ENCODE measurements around the gene ADAM15.

ADAM15 gene

GRCh38 chr1:155007251-155007828 lies 43.8 kb upstream of the ADAM15 start:
- no peak overlapping the region for H3K4me2 ChIP-seq (ENCODE audit: low read length)
- H3K4me1 ChIP-seq (ENCODE audit: insufficient read depth, low read length, severe bottlenecking) = peaks cover 32% of the 10 kb centered on the region
- no peak overlapping the region for H3K9ac ChIP-seq (ENCODE audit: low read length)

GRCh38 chr1:155008015-155008941 lies 42.8 kb upstream of the ADAM15 start:
- peaks cover 32% of the 10 kb centered on the region for H3K4me1 ChIP-seq (ENCODE audit: insufficient read depth, low read length, severe bottlenecking)
- H3K27me3 ChIP-seq (ENCODE audit: insufficient read depth, low read length) = no peaks in the 10 kb centered on the region
- H3K79me2 ChIP-seq (ENCODE audit: insufficient read depth, low read length) = no peaks in the 10 kb centered on the region
- H3K4me3 ChIP-seq (ENCODE audit: low read depth, low read length, poor library complexity, severe bottlenecking) = no peak overlapping the region
- no peaks in the 10 kb centered on the region for H3K9me2 ChIP-seq (ENCODE audit: low read depth, low read length)
- H3K27ac ChIP-seq (ENCODE audit: low read depth, low read length, poor library complexity, severe bottlenecking) = no peak overlapping the region
- no peak overlapping the region for H3K4me2 ChIP-seq (ENCODE audit: low read length)
- no peaks in the 10 kb centered on the region for H4K20me1 ChIP-seq (ENCODE audit: insufficient read depth, low read length)
- H3K36me3 ChIP-seq (ENCODE audit: insufficient read depth, low read length) = no peaks in the 10 kb centered on the region
- no peaks in the 10 kb centered on the region for H3K9me3 ChIP-seq (ENCODE audit: low read length)
- H3F3A ChIP-seq (ENCODE audit: insufficient read depth, low read length) = peaks cover 4% of the 10 kb centered on the region; the same call in 1 of the 2 replicates
- H2AFZ ChIP-seq (ENCODE audit: low read length) = no peak overlapping the region
- TF ChIP-seq EZH2 (IDR thresholded peaks at IDR 0.05; ENCODE audit: borderline replicate concordance, low read length) (no peak), CTCF (IDR thresholded peaks at IDR 0.05; ENCODE audit: low read length) (no peak)
- H3K9ac ChIP-seq (ENCODE audit: low read length) = no peak overlapping the region

More at GRCh38 chr1:155007251-155007828, 43.8 kb upstream of the ADAM15 start:
- peaks cover 4% of the 10 kb centered on the region; the same call in 1 of the 2 replicates for H3F3A ChIP-seq (ENCODE audit: insufficient read depth, low read length)
- H3K4me3 ChIP-seq (ENCODE audit: low read depth, low read length, poor library complexity, severe bottlenecking) = no peak overlapping the region
- H3K9me3 ChIP-seq (ENCODE audit: low read length) = no peaks in the 10 kb centered on the region
- no peak overlapping the region for H3K27ac ChIP-seq (ENCODE audit: low read depth, low read length, poor library complexity, severe bottlenecking)
- no peak overlapping the region for H2AFZ ChIP-seq (ENCODE audit: low read length)
- no peaks in the 10 kb centered on the region for H3K36me3 ChIP-seq (ENCODE audit: insufficient read depth, low read length)
- no peaks in the 10 kb centered on the region for H4K20me1 ChIP-seq (ENCODE audit: insufficient read depth, low read length)
- H3K79me2 ChIP-seq (ENCODE audit: insufficient read depth, low read length) = no peaks in the 10 kb centered on the region
- TF ChIP-seq CTCF (IDR thresholded peaks at IDR 0.05; ENCODE audit: low read length) = no peak
- no peak for TF ChIP-seq EZH2 (IDR thresholded peaks at IDR 0.05; ENCODE audit: borderline replicate concordance, low read length)
- no peaks in the 10 kb centered on the region for H3K9me2 ChIP-seq (ENCODE audit: low read depth, low read length)
- H3K27me3 ChIP-seq (ENCODE audit: insufficient read depth, low read length) = no peaks in the 10 kb centered on the region

- H3K9me3 ChIP-seq (ENCODE audit: low read length) = no peaks in the 10 kb centered on the region
- H3K4me1 ChIP-seq (ENCODE audit: insufficient read depth, low read length, severe bottlenecking) = peaks cover 23% of the 10 kb centered on the region
- no peak overlapping the region for H3K4me3 ChIP-seq (ENCODE audit: low read depth, low read length, poor library complexity, severe bottlenecking)
- no peaks in the 10 kb centered on the region for H3K27me3 ChIP-seq (ENCODE audit: insufficient read depth, low read length)
- no peak overlapping the region for H2AFZ ChIP-seq (ENCODE audit: low read length)
- no peak for TF ChIP-seq CTCF (IDR thresholded peaks at IDR 0.05; ENCODE audit: low read length)
- TF ChIP-seq EZH2 (IDR thresholded peaks at IDR 0.05; ENCODE audit: borderline replicate concordance, low read length) = no peak
- H3K4me2 ChIP-seq (ENCODE audit: low read length) = no peak overlapping the region
- H3K27ac ChIP-seq (ENCODE audit: low read depth, low read length, poor library complexity, severe bottlenecking) = no peak overlapping the region
- no peaks in the 10 kb centered on the region for H4K20me1 ChIP-seq (ENCODE audit: insufficient read depth, low read length)
- H3K9me2 ChIP-seq (ENCODE audit: low read depth, low read length) = no peaks in the 10 kb centered on the region
- no peaks in the 10 kb centered on the region for H3K79me2 ChIP-seq (ENCODE audit: insufficient read depth, low read length)
- H3K9ac ChIP-seq (ENCODE audit: low read length) = no peak overlapping the region
- no peaks in the 10 kb centered on the region for H3K36me3 ChIP-seq (ENCODE audit: insufficient read depth, low read length)
- H3F3A ChIP-seq (ENCODE audit: insufficient read depth, low read length) = peaks cover 4% of the 10 kb centered on the region; the same call in 1 of the 2 replicates
Measured at GRCh38 chr1:155009221-155009711, 41.9 kb upstream of the ADAM15 start.

Data from OCI-LY1 (cell line).